ENCODE measurements around the gene DLGAP4.

The DLGAP4 gene

DNA sequence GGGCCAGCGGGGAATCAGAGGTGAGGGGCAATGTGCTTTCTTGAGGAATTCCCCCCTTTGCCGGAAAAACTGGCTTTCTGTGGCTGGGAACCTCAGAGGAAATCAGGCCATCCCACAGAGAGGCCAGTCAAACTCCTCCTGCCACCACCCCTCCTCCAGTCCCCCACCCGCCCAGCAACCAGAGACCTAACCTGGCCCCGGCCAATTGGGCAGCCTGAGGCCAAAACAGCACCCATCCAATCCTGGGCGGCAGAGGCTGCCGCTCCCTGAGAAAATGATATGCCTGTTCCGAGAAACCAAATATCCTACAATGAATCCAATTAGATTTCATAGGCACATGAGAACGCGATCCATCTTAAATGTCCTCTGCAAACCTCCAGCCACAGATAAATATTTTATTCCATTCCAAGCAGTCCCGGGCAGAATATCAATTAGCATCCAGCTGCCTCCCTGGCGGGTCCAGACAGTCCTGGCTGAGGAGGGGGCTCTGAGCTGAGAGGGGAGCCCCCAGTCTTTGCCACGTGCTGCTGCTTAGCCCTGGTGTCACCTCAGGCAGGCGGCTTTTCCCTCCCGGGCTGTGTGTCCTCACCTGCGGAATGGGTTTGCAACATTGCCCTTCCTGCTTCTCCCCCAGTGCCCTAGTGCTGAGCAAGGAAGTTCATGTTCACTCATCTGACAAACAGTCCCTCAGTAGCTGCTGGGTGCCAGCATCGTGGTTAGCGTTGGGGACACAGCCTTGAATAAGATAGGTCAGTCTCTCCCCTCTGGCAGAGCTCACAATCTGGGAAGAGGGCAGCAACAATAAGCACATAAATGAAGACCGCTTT is 95.0 kb downstream of the DLGAP4 start:
- Histone ChIP-seq H3K27me3 (ENCODE audit: control insufficient read depth in 1 of 2, insufficient read depth in 1 of 2, low read length in 2 of 2) (peaks cover 53 to 84% of the 10 kb centered on the region in 2 experiments), H3K4me1 (ENCODE audit: control insufficient read depth, insufficient read depth, low read depth, low read length) (peaks cover 2% of the 10 kb centered on the region), H3K23ac (ENCODE audit: low read length in 2 of 2) (no peak overlapping the region), H3K14ac (ENCODE audit: low read length in 2 of 2) (no peak overlapping the region), H3K4me2 (ENCODE audit: low read length, poor library complexity, severe bottlenecking) (no peak overlapping the region), H3K4ac (ENCODE audit: low read depth in 1 of 2, low read length in 2 of 2) (no peak overlapping the region), H3K9me3 (ENCODE audit: control insufficient read depth, low read length) (peaks cover 13% of the 10 kb centered on the region), H2BK15ac (ENCODE audit: low read depth, poor library complexity, severe bottlenecking) (no peak overlapping the region), H4K8ac (ENCODE audit: low read length) (no peak overlapping the region), H2BK5ac (ENCODE audit: low read depth, low read length, poor library complexity, severe bottlenecking) (no peak overlapping the region), H3K4me3 (ENCODE audit: insufficient read depth in 1 of 2, low read depth in 1 of 2, low read length in 2 of 2) (no peak overlapping the region), H3K27ac (ENCODE audit: low read length, poor library complexity, severe bottlenecking) (no peak overlapping the region), H2BK12ac (ENCODE audit: low read length in 2 of 2) (no peak overlapping the region), H2AFZ (ENCODE audit: low read depth, low read length) (no peak overlapping the region), H4K91ac (ENCODE audit: low read length) (no peak overlapping the region), H3K36me3 (ENCODE audit: control insufficient read depth in 1 of 2, insufficient read depth in 2 of 2, low read depth in 1 of 2, low read length in 2 of 2) (no peaks in the 10 kb centered on the region), H3K18ac (ENCODE audit: low read depth in 1 of 2, low read length in 2 of 2) (no peak overlapping the region), H2BK120ac (ENCODE audit: low read depth, low read length) (no peak overlapping the region), H3K9ac (ENCODE audit: low read length) (no peak overlapping the region), H2AK5ac (ENCODE audit: low read length, severe bottlenecking) (no peak overlapping the region), H3K79me1 (replicated peaks; ENCODE audit: low read length, poor library complexity, severe bottlenecking) (no peaks in the 10 kb centered on the region)
- DNase-seq, result no peak
- WGBS, result 71% methylated on average over 18 of the region's 18 CpGs

DNA sequence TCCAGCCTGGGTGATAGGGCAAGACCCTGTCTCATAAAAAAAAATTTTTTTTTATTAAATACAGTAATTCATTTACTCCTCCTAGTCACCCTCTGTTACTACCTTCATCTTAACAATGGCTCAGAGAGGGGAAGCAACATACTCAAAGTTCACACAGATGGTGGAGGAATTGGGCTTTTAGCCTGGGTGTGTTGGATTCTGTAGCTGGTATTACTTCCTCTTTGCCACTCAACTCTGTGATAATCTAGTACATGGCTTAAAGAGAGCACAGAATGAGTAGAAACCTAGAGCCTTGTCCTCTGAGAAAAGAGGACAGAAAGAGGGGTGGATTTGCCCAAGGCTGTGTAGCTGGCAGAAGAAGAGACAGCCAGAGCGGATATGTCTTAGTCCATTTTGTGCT is 96.6 kb downstream of the DLGAP4 start:
- 95% methylated on average over 1 of the region's 1 CpG for WGBS
- Histone ChIP-seq H4K91ac (ENCODE audit: low read length) (no peak overlapping the region), H2BK15ac (ENCODE audit: low read depth, poor library complexity, severe bottlenecking) (no peak overlapping the region)

DNA sequence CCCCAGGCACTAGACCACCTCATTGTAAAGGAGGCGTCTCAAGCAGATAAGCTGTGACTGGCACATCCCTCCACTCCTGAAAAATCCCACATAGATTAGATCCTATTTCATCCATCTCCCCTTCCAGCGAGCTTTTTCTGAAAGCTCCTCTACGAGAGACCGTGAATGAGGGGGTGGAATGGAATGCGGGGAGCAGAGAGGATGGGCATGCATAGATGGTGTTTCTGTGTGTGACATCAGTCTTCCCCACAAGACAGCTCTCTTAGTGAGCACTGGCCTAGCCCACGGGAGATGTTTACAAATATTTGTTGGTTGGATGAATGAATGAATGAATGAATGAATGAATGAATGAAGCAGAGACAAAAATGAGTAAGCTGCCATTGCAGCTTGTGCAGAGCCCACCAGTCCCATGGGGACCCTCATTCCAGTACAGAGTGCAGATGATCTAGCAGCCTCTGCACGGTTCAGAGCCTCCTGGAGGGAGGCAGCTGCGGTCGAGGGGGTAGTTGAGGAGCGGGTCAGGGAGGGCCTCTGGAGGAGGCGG is 98.4 kb downstream of the DLGAP4 start:
- H3K4me1 ChIP-seq (ENCODE audit: control insufficient read depth, insufficient read depth, low read depth, low read length), result no peaks in the 10 kb centered on the region
- H4K91ac ChIP-seq (ENCODE audit: low read length), result no peak overlapping the region
- peaks cover 13% of the 10 kb centered on the region for H3K9me3 ChIP-seq (ENCODE audit: control insufficient read depth, low read length)
- H2BK15ac ChIP-seq (ENCODE audit: low read depth, poor library complexity, severe bottlenecking), result no peak overlapping the region
- H3K4ac ChIP-seq (ENCODE audit: low read depth in 1 of 2, low read length in 2 of 2), result no peak overlapping the region
- no peak overlapping the region for H2BK120ac ChIP-seq (ENCODE audit: low read depth, low read length)
- H2AFZ ChIP-seq (ENCODE audit: low read depth, low read length), result no peak overlapping the region
- H3K18ac ChIP-seq (ENCODE audit: low read depth in 1 of 2, low read length in 2 of 2), result no peak overlapping the region
- DNase-seq, result no peak
- H3K79me1 ChIP-seq (replicated peaks; ENCODE audit: low read length, poor library complexity, severe bottlenecking), result no peaks in the 10 kb centered on the region
- no peak overlapping the region for H2BK12ac ChIP-seq (ENCODE audit: low read length in 2 of 2)
- H3K14ac ChIP-seq (ENCODE audit: low read length in 2 of 2), result no peak overlapping the region
- no peak overlapping the region for H3K4me2 ChIP-seq (ENCODE audit: low read length, poor library complexity, severe bottlenecking)
- H3K36me3 ChIP-seq (ENCODE audit: control insufficient read depth in 1 of 2, insufficient read depth in 2 of 2, low read depth in 1 of 2, low read length in 2 of 2), result no peaks in the 10 kb centered on the region
- H2AK5ac ChIP-seq (ENCODE audit: low read length, severe bottlenecking), result no peak overlapping the region
- H3K27ac ChIP-seq (ENCODE audit: low read length, poor library complexity, severe bottlenecking), result no peak overlapping the region
- H3K4me3 ChIP-seq (ENCODE audit: insufficient read depth in 1 of 2, low read depth in 1 of 2, low read length in 2 of 2), result no peak overlapping the region
- 89% methylated on average over 11 of the region's 11 CpGs for WGBS
- H3K27me3 ChIP-seq (ENCODE audit: control insufficient read depth in 1 of 2, insufficient read depth in 1 of 2, low read length in 2 of 2), result peaks cover 57 to 58% of the 10 kb centered on the region in 2 experiments
- H3K9ac ChIP-seq (ENCODE audit: low read length), result no peak overlapping the region
- H3K23ac ChIP-seq (ENCODE audit: low read length in 2 of 2), result no peak overlapping the region
- H4K8ac ChIP-seq (ENCODE audit: low read length), result no peak overlapping the region
- no peak overlapping the region for H2BK5ac ChIP-seq (ENCODE audit: low read depth, low read length, poor library complexity, severe bottlenecking)

More for the DNA sequence above, 96.6 kb downstream of the DLGAP4 start:
- H3K23ac ChIP-seq (ENCODE audit: low read length in 2 of 2), result no peak overlapping the region
- H3K36me3 ChIP-seq (ENCODE audit: control insufficient read depth in 1 of 2, insufficient read depth in 2 of 2, low read depth in 1 of 2, low read length in 2 of 2), result no peaks in the 10 kb centered on the region
- no peak overlapping the region for H2BK120ac ChIP-seq (ENCODE audit: low read depth, low read length)
- H3K14ac ChIP-seq (ENCODE audit: low read length in 2 of 2), result no peak overlapping the region
- H2AK5ac ChIP-seq (ENCODE audit: low read length, severe bottlenecking), result no peak overlapping the region
- no peak overlapping the region for H3K9ac ChIP-seq (ENCODE audit: low read length)
- no peak overlapping the region for H3K4me3 ChIP-seq (ENCODE audit: insufficient read depth in 1 of 2, low read depth in 1 of 2, low read length in 2 of 2)
- DNase-seq, result no peak
- H4K8ac ChIP-seq (ENCODE audit: low read length), result no peak overlapping the region
- no peak overlapping the region for H2BK12ac ChIP-seq (ENCODE audit: low read length in 2 of 2)
- H3K18ac ChIP-seq (ENCODE audit: low read depth in 1 of 2, low read length in 2 of 2), result no peak overlapping the region
- no peak overlapping the region for H2AFZ ChIP-seq (ENCODE audit: low read depth, low read length)
- H3K9me3 ChIP-seq (ENCODE audit: control insufficient read depth, low read length), result peaks cover 13% of the 10 kb centered on the region
- no peak overlapping the region for H3K4ac ChIP-seq (ENCODE audit: low read depth in 1 of 2, low read length in 2 of 2)
- H3K27ac ChIP-seq (ENCODE audit: low read length, poor library complexity, severe bottlenecking), result no peak overlapping the region
- H3K27me3 ChIP-seq (ENCODE audit: control insufficient read depth in 1 of 2, insufficient read depth in 1 of 2, low read length in 2 of 2), result peaks cover 60 to 73% of the 10 kb centered on the region in 2 experiments
- H3K79me1 ChIP-seq (replicated peaks; ENCODE audit: low read length, poor library complexity, severe bottlenecking), result no peaks in the 10 kb centered on the region
- no peak overlapping the region for H2BK5ac ChIP-seq (ENCODE audit: low read depth, low read length, poor library complexity, severe bottlenecking)
- H3K4me1 ChIP-seq (ENCODE audit: control insufficient read depth, insufficient read depth, low read depth, low read length), result no peaks in the 10 kb centered on the region
- H3K4me2 ChIP-seq (ENCODE audit: low read length, poor library complexity, severe bottlenecking), result no peak overlapping the region

DNA sequence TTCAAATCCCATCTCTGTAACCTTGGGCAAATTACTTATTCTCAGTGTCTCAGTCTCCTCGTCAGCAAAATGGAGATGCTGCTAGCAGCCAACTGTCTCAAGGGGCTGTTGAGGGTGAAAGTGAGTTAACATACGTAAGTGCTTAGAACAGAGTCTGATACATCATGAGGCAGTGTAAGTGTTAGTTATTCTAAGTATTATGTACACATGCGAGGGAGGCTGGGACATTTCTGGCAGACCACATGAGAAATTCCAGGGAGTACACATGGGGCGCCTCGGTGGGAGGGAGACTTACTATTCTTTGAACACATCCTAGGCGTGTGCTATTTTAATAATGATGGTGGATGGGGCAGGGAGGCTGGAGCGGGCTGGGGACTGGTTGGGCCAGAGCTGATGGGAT is 99.1 kb downstream of the DLGAP4 start:
- peaks cover 13% of the 10 kb centered on the region for H3K9me3 ChIP-seq (ENCODE audit: control insufficient read depth, low read length)
- H3K4me3 ChIP-seq (ENCODE audit: insufficient read depth in 1 of 2, low read depth in 1 of 2, low read length in 2 of 2), result no peak overlapping the region
- H3K23ac ChIP-seq (ENCODE audit: low read length in 2 of 2), result no peak overlapping the region
- H3K4me1 ChIP-seq (ENCODE audit: control insufficient read depth, insufficient read depth, low read depth, low read length), result no peaks in the 10 kb centered on the region
- no peak overlapping the region for H4K91ac ChIP-seq (ENCODE audit: low read length)
- no peak overlapping the region for H3K9ac ChIP-seq (ENCODE audit: low read length)
- H3K27ac ChIP-seq (ENCODE audit: low read length, poor library complexity, severe bottlenecking), result no peak overlapping the region
- no peak overlapping the region for H2BK12ac ChIP-seq (ENCODE audit: low read length in 2 of 2)
- no peak overlapping the region for H4K8ac ChIP-seq (ENCODE audit: low read length)
- H3K18ac ChIP-seq (ENCODE audit: low read depth in 1 of 2, low read length in 2 of 2), result no peak overlapping the region
- no peak for DNase-seq
- no peak overlapping the region for H2BK15ac ChIP-seq (ENCODE audit: low read depth, poor library complexity, severe bottlenecking)
- H2BK5ac ChIP-seq (ENCODE audit: low read depth, low read length, poor library complexity, severe bottlenecking), result no peak overlapping the region
- no peak overlapping the region for H3K4ac ChIP-seq (ENCODE audit: low read depth in 1 of 2, low read length in 2 of 2)
- no peak overlapping the region for H3K14ac ChIP-seq (ENCODE audit: low read length in 2 of 2)
- peak overlapping the region; percentile 24 for H2AFZ ChIP-seq (ENCODE audit: low read depth, low read length)
- H2BK120ac ChIP-seq (ENCODE audit: low read depth, low read length), result no peak overlapping the region
- 90% methylated on average over 7 of the region's 7 CpGs for WGBS
- no peaks in the 10 kb centered on the region for H3K36me3 ChIP-seq (ENCODE audit: control insufficient read depth in 1 of 2, insufficient read depth in 2 of 2, low read depth in 1 of 2, low read length in 2 of 2)
- H3K4me2 ChIP-seq (ENCODE audit: low read length, poor library complexity, severe bottlenecking), result no peak overlapping the region
- H2AK5ac ChIP-seq (ENCODE audit: low read length, severe bottlenecking), result no peak overlapping the region
- H3K27me3 ChIP-seq (ENCODE audit: control insufficient read depth in 1 of 2, insufficient read depth in 1 of 2, low read length in 2 of 2), result peaks cover 49 to 51% of the 10 kb centered on the region in 2 experiments
- no peaks in the 10 kb centered on the region for H3K79me1 ChIP-seq (replicated peaks; ENCODE audit: low read length, poor library complexity, severe bottlenecking)
